SKM-1 (cell line): ENCODE data around the gene WNT11.

Experiments used
- DNase-seq: peaks from one replicate; lab custom pipeline; 2025; ENCODE audit not compliant: unreplicated experiment; lab: John Stamatoyannopoulos, UW

Gene WNT11

GRCh38 chr11:76156971-76157427 lies 49.3 kb downstream of the WNT11 start:
- DNase-seq = no peak

GRCh38 chr11:76155500-76156227 lies 50.6 kb downstream of the WNT11 start:
- DNase-seq = no peak

GRCh38 chr11:76153571-76153923 lies 52.8 kb downstream of the WNT11 start:
- no peak for DNase-seq

GRCh38 chr11:76152741-76153570 lies 53.3 kb downstream of the WNT11 start:
- no peak for DNase-seq

GRCh38 chr11:76152086-76152681 lies 54.1 kb downstream of the WNT11 start:
- peak; percentile 56 for DNase-seq

GRCh38 chr11:76151556-76152085 lies 54.7 kb downstream of the WNT11 start:
- DNase-seq = no peak

GRCh38 chr11:76150141-76150540 lies 56.2 kb downstream of the WNT11 start:
- DNase-seq = no peak

GRCh38 chr11:76149713-76150112 lies 56.6 kb downstream of the WNT11 start:
- DNase-seq = no peak

GRCh38 chr11:76148941-76149613 lies 57.2 kb downstream of the WNT11 start:
- no peak for DNase-seq

- DNase-seq = no peak
These were observed 58.1 kb downstream of the WNT11 start for GRCh38 chr11:76148231-76148630.

GRCh38 chr11:76147106-76147740 lies 59.1 kb downstream of the WNT11 start:
- no peak for DNase-seq

- no peak for DNase-seq
These were observed 63.0 kb downstream of the WNT11 start for GRCh38 chr11:76143274-76143673.

- DNase-seq = no peak
These were observed 64.3 kb downstream of the WNT11 start for GRCh38 chr11:76141901-76142588.

- DNase-seq = no peak
These were observed 65.3 kb downstream of the WNT11 start for GRCh38 chr11:76140912-76141574.

GRCh38 chr11:76139314-76139713 lies 67.0 kb downstream of the WNT11 start:
- no peak for DNase-seq
